Chondrocyte (in vitro differentiated cells): ENCODE data around the gene RUNX3. TPM values are rescaled to one million over a fixed set of nuclear protein-coding genes. Genes with fewer than 3 reads are reported as not detected.
"Not testable (repeated sequence)": the region's sequence is repeated elsewhere in the genome, so short reads cannot be mapped to it uniquely, and the experiment has no call there.

Experiments
- DNase-seq: peaks from one replicate; pipeline ENCODE4 v3.0.0; 2021; ENCODE audit warnings: mixed read lengths, low spot score
- H3K27ac Mint-ChIP-seq: one replicate; pipeline ENCODE4 v1.8.0; 2021; ENCODE audit warnings: mild to moderate bottlenecking, moderate library complexity, mixed read lengths; ENCODE audit not compliant: unreplicated experiment
- H3K27me3 Mint-ChIP-seq: 2 replicates; pipeline ENCODE4 v1.8.0; 2021; ENCODE audit warnings: low read depth, mixed read lengths
- H3K36me3 Mint-ChIP-seq: 2 replicates; pipeline ENCODE4 v1.8.0; 2021; ENCODE audit warnings: low read depth, mixed read lengths
- H3K4me1 Mint-ChIP-seq: 2 replicates; pipeline ENCODE4 v1.8.0; 2021; ENCODE audit warnings: low read depth, mild to moderate bottlenecking, mixed read lengths
- H3K4me3 Mint-ChIP-seq: one replicate; pipeline ENCODE4 v1.8.0; 2021; ENCODE audit warnings: mild to moderate bottlenecking, moderate library complexity, mixed read lengths; ENCODE audit not compliant: unreplicated experiment
- H3K9me3 Mint-ChIP-seq: 2 replicates; pipeline ENCODE4 v1.8.0; 2021; ENCODE audit warnings: low read depth, mixed read lengths
- long read RNA-seq: library from polyadenylated mRNA; stranded (forward); transcript quantifications from one replicate; pipeline ENCODE4 v2.0.0, GENCODE V29; 2021
- total RNA-seq: library from RNA; stranded (reverse); gene quantifications from 3 replicates; pipeline ENCODE4 v1.2.1, GENCODE V29; 2021
- TF ChIP-seq, protein P1 (sequence below): fragments of 200-600 bp; sonication (generic); IDR thresholded peaks from 2 replicates; pipeline ENCODE4 v1.5.0; 2021; ENCODE audit warnings: antibody characterized with exemption, mild to moderate bottlenecking, moderate library complexity

Gene RUNX3
- total RNA-seq, result 1.8 to 2.9 TPM in 2 of 3 replicates, not detected in the other
- long read RNA-seq, partial matches to known transcripts, result 0 of 2 reads
- long read RNA-seq, other reads (novel, unspliced or antisense), result 1 of 2 reads

DNA sequence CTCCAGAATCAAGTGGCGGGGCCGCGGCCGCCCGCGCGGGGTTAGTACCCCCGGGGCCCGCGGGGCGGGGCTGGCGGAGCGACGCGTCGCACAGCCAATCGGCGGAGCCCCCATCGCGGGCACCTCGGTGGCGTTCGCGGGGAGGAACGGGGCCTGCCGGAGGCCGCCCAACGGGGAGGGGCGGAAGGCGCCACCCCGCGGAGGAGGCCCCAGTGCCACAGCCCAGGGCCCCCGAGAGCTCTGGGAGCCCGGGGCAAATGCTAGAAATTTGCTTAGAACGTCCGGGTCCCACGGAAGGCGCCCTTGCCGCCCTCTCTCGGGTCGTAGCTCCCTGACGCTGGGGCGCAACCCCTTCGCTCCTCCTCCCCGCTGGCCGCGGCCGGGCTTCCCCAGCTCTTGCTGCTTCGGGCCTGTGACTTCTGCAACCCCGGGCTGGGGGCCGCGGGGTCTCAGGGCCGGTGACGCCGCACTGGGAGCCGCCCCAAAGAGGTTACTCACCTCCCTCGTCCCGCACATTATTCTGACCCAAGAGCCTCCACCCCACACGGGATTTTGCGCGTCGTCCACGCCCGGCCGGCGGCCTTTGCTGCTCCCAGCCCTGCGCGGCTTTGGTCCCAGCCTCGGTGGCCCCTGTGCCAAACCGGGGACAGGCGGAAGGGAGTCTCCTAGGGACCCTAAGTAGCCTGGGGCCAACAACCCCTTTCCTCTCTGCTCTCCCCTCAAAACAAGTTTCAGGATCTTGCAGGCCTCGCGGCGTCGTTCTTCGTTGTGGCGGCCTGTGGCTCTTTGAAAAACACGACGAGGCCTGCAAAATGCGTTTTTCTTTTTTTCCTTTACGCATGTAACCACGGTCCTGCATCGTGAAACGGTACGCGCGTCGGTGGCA is at the start of gene RUNX3:
RUNX3 (minus strand) TSS at position 17 of the 886 bp plus-strand sequence. CDS start 408 bp downstream, outside the sequence.
- DNase-seq, result no peak
- Mint-ChIP-seq H3K4me3 (peak within 1 kb of the TSS; percentile 16), H3K27ac (no peak within 1 kb of the TSS), H3K4me1 (peaks cover 12% of the 10 kb centered on the region), H3K9me3 (no peaks in the 10 kb centered on the region), H3K27me3 (peaks cover 61% of the 10 kb centered on the region), H3K36me3 (peaks cover 2% of the 10 kb centered on the region)
- TF ChIP-seq, protein P1, sequence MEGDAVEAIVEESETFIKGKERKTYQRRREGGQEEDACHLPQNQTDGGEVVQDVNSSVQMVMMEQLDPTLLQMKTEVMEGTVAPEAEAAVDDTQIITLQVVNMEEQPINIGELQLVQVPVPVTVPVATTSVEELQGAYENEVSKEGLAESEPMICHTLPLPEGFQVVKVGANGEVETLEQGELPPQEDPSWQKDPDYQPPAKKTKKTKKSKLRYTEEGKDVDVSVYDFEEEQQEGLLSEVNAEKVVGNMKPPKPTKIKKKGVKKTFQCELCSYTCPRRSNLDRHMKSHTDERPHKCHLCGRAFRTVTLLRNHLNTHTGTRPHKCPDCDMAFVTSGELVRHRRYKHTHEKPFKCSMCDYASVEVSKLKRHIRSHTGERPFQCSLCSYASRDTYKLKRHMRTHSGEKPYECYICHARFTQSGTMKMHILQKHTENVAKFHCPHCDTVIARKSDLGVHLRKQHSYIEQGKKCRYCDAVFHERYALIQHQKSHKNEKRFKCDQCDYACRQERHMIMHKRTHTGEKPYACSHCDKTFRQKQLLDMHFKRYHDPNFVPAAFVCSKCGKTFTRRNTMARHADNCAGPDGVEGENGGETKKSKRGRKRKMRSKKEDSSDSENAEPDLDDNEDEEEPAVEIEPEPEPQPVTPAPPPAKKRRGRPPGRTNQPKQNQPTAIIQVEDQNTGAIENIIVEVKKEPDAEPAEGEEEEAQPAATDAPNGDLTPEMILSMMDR, result no peak

- H3K36me3 Mint-ChIP-seq, result peaks cover 12% of the 10 kb centered on the region
- H3K9me3 Mint-ChIP-seq, result peaks cover 25% of the 10 kb centered on the region
- H3K4me1 Mint-ChIP-seq, H3K4me3 Mint-ChIP-seq, DNase-seq, H3K27ac Mint-ChIP-seq: not testable (repeated sequence)
- H3K27me3 Mint-ChIP-seq, result peaks cover 12% of the 10 kb centered on the region
Measured at GRCh38 chr1:24979232-24979631, 49.2 kb upstream of the RUNX3 start.

DNA sequence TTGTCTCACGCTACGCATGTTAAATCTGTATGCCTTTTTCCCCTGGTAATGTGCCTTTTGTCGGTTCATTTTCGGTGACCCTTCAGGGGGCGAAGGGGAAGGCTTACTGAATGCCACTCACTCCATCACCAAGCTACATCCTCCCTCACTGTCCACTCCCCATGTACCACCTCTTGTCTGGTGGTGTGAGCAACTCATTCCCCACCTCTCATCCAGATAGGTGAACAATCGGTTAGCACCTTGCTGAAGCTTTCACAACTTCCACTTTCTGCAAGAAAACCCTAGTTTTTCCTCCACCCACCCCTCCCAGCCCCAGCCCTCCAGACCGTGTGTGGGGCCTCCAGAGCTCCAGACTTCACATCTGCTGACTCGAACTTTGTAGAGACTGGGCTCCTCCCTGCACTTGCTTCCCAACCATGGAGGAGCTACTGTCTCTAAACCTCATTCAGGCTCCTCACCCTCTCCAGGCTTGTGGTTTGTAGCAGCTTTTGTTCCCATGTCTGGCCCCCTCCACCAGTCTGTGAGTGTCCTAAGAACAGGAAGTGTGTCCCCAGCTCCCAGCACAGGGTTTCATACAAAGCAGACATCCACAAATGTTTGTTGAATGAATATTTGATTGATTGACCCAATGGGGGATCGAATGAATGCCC is 48.4 kb upstream of the RUNX3 start:
- Mint-ChIP-seq H3K4me1 (no peaks in the 10 kb centered on the region), H3K36me3 (peaks cover 13% of the 10 kb centered on the region), H3K27me3 (peaks cover 12% of the 10 kb centered on the region), H3K9me3 (peaks cover 27% of the 10 kb centered on the region), H3K27ac (no peak overlapping the region), H3K4me3 (no peak overlapping the region)
- TF ChIP-seq, protein P1, result no peak
- DNase-seq, result no peak

GRCh38 chr1:24975391-24975790 is 45.3 kb upstream of the RUNX3 start:
- Mint-ChIP-seq H3K27me3 (peaks cover 12% of the 10 kb centered on the region), H3K4me1 (peaks cover 25% of the 10 kb centered on the region), H3K27ac (no peak overlapping the region), H3K4me3 (no peak overlapping the region), H3K9me3 (peaks cover 27% of the 10 kb centered on the region), H3K36me3 (peaks cover 13% of the 10 kb centered on the region)
- no peak for DNase-seq
- TF ChIP-seq, protein P1, result no peak

DNA sequence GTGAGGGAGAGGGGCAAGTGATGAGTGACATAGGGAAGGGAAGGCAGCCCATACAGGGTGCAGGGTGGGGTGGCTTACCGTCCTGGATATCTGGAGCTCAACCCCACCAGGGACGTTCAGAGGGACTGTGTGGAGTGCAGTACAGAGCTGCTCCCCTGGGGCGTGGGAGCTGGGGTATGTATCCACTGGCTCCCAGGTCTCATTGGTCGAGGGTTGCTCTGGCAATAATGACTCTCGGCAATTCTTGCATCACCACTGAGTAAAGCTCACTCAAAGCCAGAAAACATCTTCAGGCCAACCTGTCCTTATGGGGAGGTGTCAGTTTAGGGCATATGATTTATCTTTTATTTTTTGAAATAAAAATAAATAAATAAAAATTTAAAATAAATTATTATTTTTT is 43.2 kb upstream of the RUNX3 start:
- Mint-ChIP-seq H3K9me3 (peaks cover 27% of the 10 kb centered on the region), H3K27me3 (peaks cover 5% of the 10 kb centered on the region), H3K4me3 (no peak overlapping the region), H3K27ac (no peak overlapping the region), H3K4me1 (peaks cover 31% of the 10 kb centered on the region), H3K36me3 (peaks cover 13% of the 10 kb centered on the region)
- TF ChIP-seq, protein P1, result no peak
- DNase-seq, result no peak
